Loucy (cell line): ENCODE results near the gene FGF19.

Source experiments
- H2AFZ ChIP-seq: fragments of 200-600 bp; sonication (generic); 2 replicates; pipeline ENCODE4 v1.6.0; 2016; ENCODE audit warnings: antibody characterized with exemption, mild to moderate bottlenecking, low read length, moderate library complexity
- H3F3A ChIP-seq: fragments of 200-600 bp; 2 replicates; pipeline ENCODE4 v1.6.0; 2016; ENCODE audit warnings: antibody characterized with exemption, low read depth, mild to moderate bottlenecking
- H3K27me3 ChIP-seq: fragments of 200-600 bp; sonication (generic); 2 replicates; pipeline ENCODE4 v1.6.1; 2014; ENCODE audit warnings: low read length, mild to moderate bottlenecking; ENCODE audit not compliant: insufficient read depth, poor library complexity, severe bottlenecking
- H3K36me3 ChIP-seq: fragments of 200-600 bp; sonication (generic); 2 replicates; pipeline ENCODE4 v1.6.1; 2016; ENCODE audit warnings: low read length; ENCODE audit not compliant: insufficient read depth
- H3K4me1 ChIP-seq: fragments of 200-600 bp; sonication (generic); 2 replicates; pipeline ENCODE4 v1.5.1; 2014; ENCODE audit warnings: low read length, mild to moderate bottlenecking; ENCODE audit not compliant: insufficient read depth, poor library complexity, severe bottlenecking
- H3K4me2 ChIP-seq: fragments of 200-600 bp; sonication (generic); 2 replicates; pipeline ENCODE4 v1.6.0; 2014; ENCODE audit warnings: antibody characterized with exemption, low read length, low read depth, mild to moderate bottlenecking; ENCODE audit not compliant: poor library complexity, severe bottlenecking
- H3K4me3 ChIP-seq: fragments of 200-600 bp; sonication (generic); 2 replicates; pipeline ENCODE4 v1.5.1; 2014; ENCODE audit warnings: low read length, mild to moderate bottlenecking, mixed read lengths; ENCODE audit not compliant: poor library complexity, severe bottlenecking
- H3K79me2 ChIP-seq: fragments of 200-600 bp; sonication (generic); 2 replicates; pipeline ENCODE4 v1.6.1; 2014; ENCODE audit warnings: low read length; ENCODE audit not compliant: insufficient read depth
- H3K9ac ChIP-seq: fragments of 200-600 bp; sonication (generic); 2 replicates; pipeline ENCODE4 v1.6.0; 2014; ENCODE audit warnings: mild to moderate bottlenecking, low read depth, low read length, moderate library complexity; ENCODE audit not compliant: poor library complexity, severe bottlenecking
- H3K9me2 ChIP-seq: fragments of 200-600 bp; sonication (generic); replicated peaks from 2 replicates; pipeline ENCODE4 v1.6.1; 2016; ENCODE audit warnings: low read depth, low read length, mixed read lengths
- H3K9me3 ChIP-seq: fragments of 200-600 bp; sonication (generic); 2 replicates; pipeline ENCODE4 v1.6.1; 2014; ENCODE audit warnings: mild to moderate bottlenecking, antibody characterized with exemption, low read length, low read depth; ENCODE audit not compliant: insufficient read depth
- H4K20me1 ChIP-seq: fragments of 200-600 bp; sonication (generic); 2 replicates; pipeline ENCODE4 v1.6.0; 2014; ENCODE audit warnings: antibody characterized with exemption, low read length, mild to moderate bottlenecking; ENCODE audit not compliant: insufficient read depth, poor library complexity, severe bottlenecking
- CTCF ChIP-seq: fragments of 200-600 bp; sonication (generic); conservative IDR thresholded peaks from 2 replicates; pipeline ENCODE4 v1.5.1; 2014; ENCODE audit warnings: mild to moderate bottlenecking, antibody characterized with exemption, low read length
- EZH2phosphoT487 ChIP-seq: fragments of 200-600 bp; IDR thresholded peaks from 2 replicates; pipeline ENCODE4 v1.6.1; 2018; ENCODE audit warnings: antibody characterized with exemption, mild to moderate bottlenecking, moderate library complexity, borderline replicate concordance

Gene FGF19

GRCh38 chr11:69750108-69750850, 46.5 kb upstream of the FGF19 start:
- Histone ChIP-seq H3K36me3 (no peaks in the 10 kb centered on the region), H3K9me3 (no peaks in the 10 kb centered on the region), H3K27me3 (no peaks in the 10 kb centered on the region), H3K4me1 (no peaks in the 10 kb centered on the region), H2AFZ (no peak overlapping the region), H3K79me2 (no peaks in the 10 kb centered on the region), H4K20me1 (no peaks in the 10 kb centered on the region), H3K9ac (no peak overlapping the region), H3K4me2 (no peak overlapping the region), H3F3A (no peaks in the 10 kb centered on the region), H3K9me2 (no peaks in the 10 kb centered on the region), H3K4me3 (no peak overlapping the region)
- TF ChIP-seq EZH2phosphoT487: no peak
- TF ChIP-seq CTCF: no peak

GRCh38 chr11:69748637-69749036, 44.8 kb upstream of the FGF19 start:
- no peak overlapping the region for H3K4me3 ChIP-seq
- H3K36me3 ChIP-seq: no peaks in the 10 kb centered on the region
- H3K4me1 ChIP-seq: no peaks in the 10 kb centered on the region
- H3K9ac ChIP-seq: no peak overlapping the region
- no peak overlapping the region for H2AFZ ChIP-seq
- TF ChIP-seq EZH2phosphoT487: no peak
- TF ChIP-seq CTCF: no peak
- H3K79me2 ChIP-seq: no peaks in the 10 kb centered on the region
- no peaks in the 10 kb centered on the region for H3F3A ChIP-seq
- no peak overlapping the region for H3K4me2 ChIP-seq
- H3K27me3 ChIP-seq: no peaks in the 10 kb centered on the region
- no peaks in the 10 kb centered on the region for H3K9me3 ChIP-seq
- no peaks in the 10 kb centered on the region for H3K9me2 ChIP-seq
- no peaks in the 10 kb centered on the region for H4K20me1 ChIP-seq

- H3F3A ChIP-seq: no peaks in the 10 kb centered on the region
- H4K20me1 ChIP-seq: no peaks in the 10 kb centered on the region
- no peaks in the 10 kb centered on the region for H3K4me1 ChIP-seq
- H3K9me2 ChIP-seq: no peaks in the 10 kb centered on the region
- no peak overlapping the region for H2AFZ ChIP-seq
- no peak overlapping the region for H3K4me3 ChIP-seq
- no peaks in the 10 kb centered on the region for H3K36me3 ChIP-seq
- TF ChIP-seq EZH2phosphoT487: no peak
- no peak for TF ChIP-seq CTCF
- no peaks in the 10 kb centered on the region for H3K27me3 ChIP-seq
- H3K79me2 ChIP-seq: no peaks in the 10 kb centered on the region
- H3K9me3 ChIP-seq: no peaks in the 10 kb centered on the region
- no peak overlapping the region for H3K9ac ChIP-seq
- no peak overlapping the region for H3K4me2 ChIP-seq
Measured at GRCh38 chr11:69746752-69747742, 43.2 kb upstream of the FGF19 start.
